Lung (tissue), 12 donors: ENCODE measurements around the gene SIL1. TPM values are rescaled to one million over a fixed set of nuclear protein-coding genes. Genes with fewer than 3 reads are reported as not detected.

Experiments used
- ATAC-seq: fragments of 200-7000 bp; cut with Tn5 transposase; one replicate; pipeline ENCODE4 v1.9.1; 2020; ENCODE audit warnings: moderate number of reproducible peaks; ENCODE audit not compliant: insufficient read depth, low FRiP score
- DNase-seq, 3 donors: peaks; one replicate each; pipeline ENCODE4 v3.0.0-alpha.2; 2013 to 2017
- H3K27ac ChIP-seq, 2 donors: one replicate each; pipeline ENCODE4 v1.5.1; 2013; ENCODE audit warnings: mild to moderate bottlenecking in 2 of 2, moderate library complexity in 2 of 2, control low read depth in 1 of 2, inconsistent platforms in 1 of 2, low read depth in 1 of 2, low read length in 1 of 2
- H3K27me3 ChIP-seq, 3 donors: one replicate each; pipeline ENCODE4 v1.5.1; 2013; ENCODE audit warnings: low read length in 2 of 3; ENCODE audit not compliant: control insufficient read depth in 3 of 3, insufficient read depth in 3 of 3
- H3K36me3 ChIP-seq, 4 donors: one replicate each; pipeline ENCODE4 v1.5.1; 2013; ENCODE audit warnings: low read length in 4 of 4, mild to moderate bottlenecking in 1 of 4, moderate library complexity in 1 of 4; ENCODE audit not compliant: control insufficient read depth in 4 of 4, insufficient read depth in 4 of 4
- H3K4me1 ChIP-seq, 5 donors: one replicate each; pipeline ENCODE4 v1.5.1; 2013; ENCODE audit warnings: low read length in 5 of 5, mild to moderate bottlenecking in 2 of 5, moderate library complexity in 1 of 5; ENCODE audit not compliant: control insufficient read depth in 5 of 5, insufficient read depth in 5 of 5
- H3K4me3 ChIP-seq: one replicate; pipeline ENCODE4 v1.5.1; 2013; ENCODE audit warnings: mild to moderate bottlenecking, control low read depth, moderate library complexity
- H3K9ac ChIP-seq, 2 donors: one replicate each; pipeline ENCODE4 v1.5.1; 2013; ENCODE audit warnings: low read length in 2 of 2, control low read depth in 1 of 2; ENCODE audit not compliant: insufficient read depth in 1 of 2
- H3K9me3 ChIP-seq, 4 donors: one replicate each; pipeline ENCODE4 v1.5.1; 2013; ENCODE audit warnings: low read length in 3 of 4, mild to moderate bottlenecking in 1 of 4, moderate library complexity in 1 of 4; ENCODE audit not compliant: control insufficient read depth in 4 of 4, insufficient read depth in 3 of 4
- WGBS, 2 donors: extraction: QIAGEN DNeasy Blood & Tissue Kit; methylation state at CpG; one replicate each; pipeline ENCODE4 v1.1.7; 2013; 5-methylcytosine and 5-hydroxymethylcytosine counted together
- polyA plus RNA-seq, 2 donors: library from polyadenylated mRNA; stranded (reverse); fragments of 200-250 nt; gene quantifications; one replicate each; pipeline ENCODE4 v1.2.1, GENCODE V29; 2013
- total RNA-seq, 2 donors: library from RNA; depleted of rRNA in 1 of 2; stranded (reverse); fragments of >200 nt in 1 of 2; gene quantifications; one replicate each; pipeline ENCODE4 v1.2.1, GENCODE V29; 2014 to 2021
- TF ChIP-seq, protein P1 (sequence below): IDR thresholded peaks from 2 replicates; pipeline ENCODE4 v1.5.1; 2012; ENCODE audit warnings: mild to moderate bottlenecking; ENCODE audit errors: control extremely low read depth, extremely low read depth
- donor health status: control.
- donor health status: control.
- donor health status: Bipolar disorder and iron deficiency.
- donor health status: healthy.
- donor health status: DM: yes; HTN: yes; CAD: no.

Gene SIL1
- total and polyA plus RNA-seq, 4 donors: 38.5 to 109 (median 78.4) TPM

DNA sequence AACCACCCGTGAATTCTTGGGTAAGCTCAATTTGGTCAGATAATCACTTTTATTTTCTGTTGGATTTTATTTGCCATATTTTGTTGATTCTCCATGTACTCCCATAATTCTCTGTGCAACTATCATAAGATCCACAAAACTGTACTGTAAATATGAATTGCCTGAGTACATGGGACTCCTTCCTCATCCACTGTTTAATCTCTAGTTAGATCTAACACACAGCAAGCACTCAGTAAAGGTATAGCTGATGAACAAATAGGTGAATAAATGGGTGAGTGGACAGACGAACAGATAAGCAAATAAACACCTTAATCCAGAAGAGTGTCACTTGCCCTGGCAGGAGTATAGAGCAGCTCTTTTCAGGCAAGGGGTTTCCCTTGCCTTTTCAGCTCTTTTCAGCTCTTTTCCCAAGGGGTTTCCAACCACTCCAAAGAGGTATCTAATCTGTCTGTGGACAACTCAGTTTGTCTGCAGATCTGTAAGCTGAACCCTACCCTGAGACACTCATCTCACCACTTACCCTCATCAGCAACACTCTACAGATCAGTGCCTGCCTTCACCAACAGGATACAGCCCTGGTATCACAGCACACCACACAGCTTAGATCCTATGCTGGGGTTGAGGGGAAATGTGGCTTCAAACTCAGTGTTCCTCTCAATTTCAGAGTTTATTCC is 51.2 kb downstream of the SIL1 start:
- Histone ChIP-seq H3K27ac (peak overlapping the region in 1 of 2 donors; percentile 59), H3K4me3 (no peak overlapping the region), H3K27me3 (no peaks in the 10 kb centered on the region), H3K4me1 (peaks cover 14 to 55% (median 39%) of the 10 kb centered on the region in 5 donors), H3K9ac (no peak overlapping the region), H3K36me3 (no peaks in the 10 kb centered on the region), H3K9me3 (no peaks in the 10 kb centered on the region)
- 49 to 75% methylated on average over 2 of the region's 2 CpGs for WGBS, 2 donors
- ATAC-seq: no peak
- TF ChIP-seq, protein P1, sequence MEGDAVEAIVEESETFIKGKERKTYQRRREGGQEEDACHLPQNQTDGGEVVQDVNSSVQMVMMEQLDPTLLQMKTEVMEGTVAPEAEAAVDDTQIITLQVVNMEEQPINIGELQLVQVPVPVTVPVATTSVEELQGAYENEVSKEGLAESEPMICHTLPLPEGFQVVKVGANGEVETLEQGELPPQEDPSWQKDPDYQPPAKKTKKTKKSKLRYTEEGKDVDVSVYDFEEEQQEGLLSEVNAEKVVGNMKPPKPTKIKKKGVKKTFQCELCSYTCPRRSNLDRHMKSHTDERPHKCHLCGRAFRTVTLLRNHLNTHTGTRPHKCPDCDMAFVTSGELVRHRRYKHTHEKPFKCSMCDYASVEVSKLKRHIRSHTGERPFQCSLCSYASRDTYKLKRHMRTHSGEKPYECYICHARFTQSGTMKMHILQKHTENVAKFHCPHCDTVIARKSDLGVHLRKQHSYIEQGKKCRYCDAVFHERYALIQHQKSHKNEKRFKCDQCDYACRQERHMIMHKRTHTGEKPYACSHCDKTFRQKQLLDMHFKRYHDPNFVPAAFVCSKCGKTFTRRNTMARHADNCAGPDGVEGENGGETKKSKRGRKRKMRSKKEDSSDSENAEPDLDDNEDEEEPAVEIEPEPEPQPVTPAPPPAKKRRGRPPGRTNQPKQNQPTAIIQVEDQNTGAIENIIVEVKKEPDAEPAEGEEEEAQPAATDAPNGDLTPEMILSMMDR: no peak
- DNase-seq: no peak

DNA sequence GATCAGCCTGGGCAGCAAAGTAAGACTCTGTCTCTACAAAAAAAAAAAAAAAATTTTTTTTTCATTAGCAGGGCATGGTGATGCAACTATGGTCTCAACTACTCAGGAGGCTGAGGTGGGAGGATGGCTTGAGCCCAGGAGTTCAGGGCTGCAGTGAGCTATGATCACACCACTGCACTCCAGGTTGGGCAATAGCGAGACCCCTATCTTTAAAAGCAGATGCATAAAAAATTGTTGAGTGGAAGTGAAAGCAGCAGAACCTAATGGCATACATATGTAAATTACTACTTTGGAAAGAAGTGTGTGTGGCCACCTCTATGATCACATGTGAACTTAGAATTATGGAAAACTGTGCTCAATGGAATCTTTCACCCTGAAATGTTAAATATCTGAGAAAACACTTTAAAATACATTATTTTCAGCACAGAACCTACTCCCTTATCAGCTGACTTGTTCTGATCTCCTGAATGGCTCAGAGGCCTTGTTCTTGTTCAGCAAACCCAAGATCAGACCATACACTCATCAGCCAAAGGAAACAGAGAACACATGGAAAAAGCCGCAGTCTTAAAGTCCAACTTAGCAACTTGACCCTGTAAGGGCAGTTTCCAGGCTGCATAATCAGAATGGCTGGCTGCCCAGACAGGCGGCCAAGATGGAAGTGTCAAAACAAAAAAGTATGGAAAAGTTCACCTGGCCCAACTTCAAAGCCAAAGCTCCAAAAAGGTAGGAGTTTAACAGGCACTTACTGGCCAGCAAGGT is 56.5 kb downstream of the SIL1 start:
- H3K4me1 ChIP-seq: peaks cover 11 to 38% (median 28%) of the 10 kb centered on the region in 5 donors
- H3K27ac ChIP-seq: peak overlapping the region; percentile 40 to 63
- ATAC-seq (peak; percentile 25), DNase-seq (peak in 2 of 3 donors; percentile 58 to 67)
- WGBS, 2 donors: 55 to 60% methylated on average over 3 of the region's 3 CpGs
- TF ChIP-seq, protein P1: no peak
- H3K9me3 ChIP-seq: no peaks in the 10 kb centered on the region
- no peak overlapping the region for H3K4me3 ChIP-seq
- no peak overlapping the region for H3K9ac ChIP-seq
- no peaks in the 10 kb centered on the region for H3K36me3 ChIP-seq
- H3K27me3 ChIP-seq: no peaks in the 10 kb centered on the region

DNA sequence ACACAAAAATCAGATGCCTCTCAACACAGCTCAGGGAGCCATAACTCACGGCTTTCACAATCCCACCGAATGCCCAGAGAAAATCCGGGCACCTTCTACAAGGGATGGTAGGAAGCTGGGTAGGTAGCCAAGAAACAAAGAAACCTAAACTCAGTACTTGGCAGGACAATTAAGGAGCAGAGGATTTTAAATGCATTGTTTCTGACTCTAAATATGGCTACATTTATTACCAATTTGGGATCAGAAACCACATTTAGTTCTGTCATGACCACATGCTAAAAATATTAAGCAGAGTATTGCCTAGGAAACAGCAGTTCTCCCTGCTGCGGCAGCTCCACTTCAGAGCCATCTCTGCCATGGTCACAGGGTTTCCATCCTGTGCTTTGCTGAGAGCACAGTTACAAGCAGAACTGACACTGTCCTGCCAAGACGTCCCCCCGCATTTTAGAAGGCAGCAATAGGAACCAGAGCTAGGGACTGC is 57.5 kb downstream of the SIL1 start:
- TF ChIP-seq, protein P1: no peak
- H3K4me1 ChIP-seq: peaks cover 11 to 38% (median 28%) of the 10 kb centered on the region in 5 donors
- no peaks in the 10 kb centered on the region for H3K36me3 ChIP-seq
- H3K4me3 ChIP-seq: no peak overlapping the region
- H3K27me3 ChIP-seq: no peaks in the 10 kb centered on the region
- 39 to 51% methylated on average over 6 of the region's 6 CpGs for WGBS, 2 donors
- peak overlapping the region; percentile 17 to 51 for H3K27ac ChIP-seq
- H3K9ac ChIP-seq: no peak overlapping the region
- ATAC-seq (no peak), DNase-seq (peak in 2 of 3 donors; percentile 32 to 49)
- H3K9me3 ChIP-seq: no peaks in the 10 kb centered on the region
